Measurements from ENCODE around the gene ZNF423. TPM values are rescaled to one million over a fixed set of nuclear protein-coding genes. Genes with fewer than 3 reads are reported as not detected.

ZNF423 gene
- total RNA-seq, 1 donor from 2014 or later: 49.8 TPM

DNA sequence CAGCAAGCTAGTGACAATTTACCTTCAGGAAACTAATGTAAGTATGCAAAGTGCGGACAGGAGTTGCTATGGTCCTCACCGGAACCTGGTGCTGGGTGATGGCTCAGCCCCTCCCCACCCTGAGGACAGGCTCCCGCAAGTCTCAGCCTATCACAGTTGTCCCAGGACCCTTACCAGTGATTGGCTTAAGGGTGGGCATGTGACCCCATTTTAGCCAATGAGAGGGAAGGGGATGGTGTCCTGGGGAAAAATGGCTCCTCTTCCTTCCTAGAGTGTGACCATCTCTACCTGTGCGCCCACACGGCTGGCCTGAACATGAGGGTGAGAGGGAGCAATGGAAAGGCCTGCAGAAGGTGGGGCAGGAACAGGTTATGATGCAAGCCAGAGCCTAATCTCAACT lies 401.9 kb downstream of the ZNF423 start:
- H3K36me3 Mint-ChIP-seq (ENCODE audit: insufficient read depth): no peaks in the 10 kb centered on the region
- H3K4me3 Mint-ChIP-seq (ENCODE audit: low read depth): no peak overlapping the region
- peaks cover 5% of the 10 kb centered on the region for H3K4me1 Mint-ChIP-seq (ENCODE audit: low read depth)
- H3K27ac Mint-ChIP-seq: no peak overlapping the region
- no peaks in the 10 kb centered on the region for H3K9me3 Mint-ChIP-seq (ENCODE audit: low read depth)
- no peak for DNase-seq (ENCODE audit: low spot score, unreplicated experiment)
- peaks cover 24% of the 10 kb centered on the region for H3K27me3 Mint-ChIP-seq
- TF ChIP-seq, protein P1, sequence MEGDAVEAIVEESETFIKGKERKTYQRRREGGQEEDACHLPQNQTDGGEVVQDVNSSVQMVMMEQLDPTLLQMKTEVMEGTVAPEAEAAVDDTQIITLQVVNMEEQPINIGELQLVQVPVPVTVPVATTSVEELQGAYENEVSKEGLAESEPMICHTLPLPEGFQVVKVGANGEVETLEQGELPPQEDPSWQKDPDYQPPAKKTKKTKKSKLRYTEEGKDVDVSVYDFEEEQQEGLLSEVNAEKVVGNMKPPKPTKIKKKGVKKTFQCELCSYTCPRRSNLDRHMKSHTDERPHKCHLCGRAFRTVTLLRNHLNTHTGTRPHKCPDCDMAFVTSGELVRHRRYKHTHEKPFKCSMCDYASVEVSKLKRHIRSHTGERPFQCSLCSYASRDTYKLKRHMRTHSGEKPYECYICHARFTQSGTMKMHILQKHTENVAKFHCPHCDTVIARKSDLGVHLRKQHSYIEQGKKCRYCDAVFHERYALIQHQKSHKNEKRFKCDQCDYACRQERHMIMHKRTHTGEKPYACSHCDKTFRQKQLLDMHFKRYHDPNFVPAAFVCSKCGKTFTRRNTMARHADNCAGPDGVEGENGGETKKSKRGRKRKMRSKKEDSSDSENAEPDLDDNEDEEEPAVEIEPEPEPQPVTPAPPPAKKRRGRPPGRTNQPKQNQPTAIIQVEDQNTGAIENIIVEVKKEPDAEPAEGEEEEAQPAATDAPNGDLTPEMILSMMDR (IDR thresholded peaks at IDR 0.05; ENCODE audit: unreplicated experiment): no peak

DNA sequence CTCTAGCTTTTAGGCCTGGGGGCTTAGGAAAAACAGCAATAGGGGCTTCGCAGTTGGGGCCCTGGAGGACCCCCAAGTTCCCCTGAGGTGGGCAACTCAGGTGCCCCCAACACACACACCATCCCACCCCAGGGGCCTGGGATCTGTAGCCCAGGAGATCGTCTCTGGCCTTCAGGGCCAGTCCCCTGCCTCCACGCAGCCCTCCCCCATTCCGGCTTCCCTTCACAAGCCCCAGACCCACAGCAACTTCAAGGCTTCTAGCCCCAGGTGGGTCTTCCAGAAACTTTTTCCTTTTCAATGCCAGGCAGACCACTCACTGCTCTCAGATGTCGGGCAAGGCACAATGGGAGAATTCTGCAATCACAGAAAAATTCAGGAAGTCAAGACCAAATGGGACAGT lies 402.9 kb downstream of the ZNF423 start:
- H3K36me3 Mint-ChIP-seq (ENCODE audit: insufficient read depth): no peaks in the 10 kb centered on the region
- no peak overlapping the region for H3K27ac Mint-ChIP-seq
- H3K9me3 Mint-ChIP-seq (ENCODE audit: low read depth): no peaks in the 10 kb centered on the region
- no peak for DNase-seq (ENCODE audit: low spot score, unreplicated experiment)
- H3K4me3 Mint-ChIP-seq (ENCODE audit: low read depth): no peak overlapping the region
- TF ChIP-seq, protein P1 (IDR thresholded peaks at IDR 0.05; ENCODE audit: unreplicated experiment): no peak
- H3K27me3 Mint-ChIP-seq: peaks cover 17% of the 10 kb centered on the region
- H3K4me1 Mint-ChIP-seq (ENCODE audit: low read depth): peaks cover 5% of the 10 kb centered on the region

DNA sequence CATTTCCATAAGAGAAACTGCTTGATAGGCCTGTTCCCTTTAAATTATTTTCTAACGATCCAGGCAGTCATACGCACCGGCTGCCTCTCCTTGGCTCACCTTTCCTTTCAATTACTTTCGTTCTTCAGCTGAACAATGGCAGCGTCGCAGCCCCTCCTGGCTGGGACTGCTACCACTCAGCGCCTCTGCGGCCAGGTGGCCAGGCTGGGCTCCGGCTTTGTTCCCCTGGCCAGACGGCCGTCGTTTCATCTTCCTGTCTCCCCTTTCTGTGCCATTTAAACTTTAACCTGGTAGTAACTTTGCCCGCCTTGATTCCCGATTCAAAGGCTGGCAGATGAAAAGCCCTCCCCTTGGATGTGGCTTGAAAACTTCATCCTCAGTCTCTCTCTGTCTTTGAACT lies 403.3 kb downstream of the ZNF423 start:
- Mint-ChIP-seq H3K9me3 (ENCODE audit: low read depth) (no peaks in the 10 kb centered on the region), H3K27ac (peak overlapping the region; percentile 70), H3K4me3 (ENCODE audit: low read depth) (no peak overlapping the region), H3K4me1 (ENCODE audit: low read depth) (peaks cover 5% of the 10 kb centered on the region), H3K36me3 (ENCODE audit: insufficient read depth) (no peaks in the 10 kb centered on the region), H3K27me3 (peaks cover 16% of the 10 kb centered on the region)
- TF ChIP-seq, protein P1 (IDR thresholded peaks at IDR 0.05; ENCODE audit: unreplicated experiment): no peak
- DNase-seq (ENCODE audit: low spot score, unreplicated experiment): no peak

DNA sequence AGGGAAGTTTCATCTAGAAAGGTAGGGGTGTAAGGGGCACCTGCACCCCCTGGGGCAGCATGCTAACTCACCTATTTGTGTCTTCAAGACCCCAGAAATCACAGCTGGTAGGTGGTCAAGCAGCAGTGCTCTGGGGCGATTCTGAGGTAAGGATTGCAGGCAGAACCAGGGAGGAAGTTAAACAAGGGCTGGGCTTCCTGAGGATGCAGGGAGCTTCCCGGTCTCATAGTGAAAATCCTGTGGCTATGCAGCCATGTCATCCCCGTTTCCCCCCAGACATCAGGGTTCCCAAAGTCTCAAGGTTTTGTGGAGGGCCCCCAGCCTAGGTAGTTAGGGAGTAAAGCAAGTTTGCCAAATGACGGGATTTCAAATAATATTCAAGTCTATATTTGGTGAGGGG lies 403.8 kb downstream of the ZNF423 start:
- peaks cover 15% of the 10 kb centered on the region for H3K27me3 Mint-ChIP-seq
- no peak overlapping the region for H3K4me3 Mint-ChIP-seq (ENCODE audit: low read depth)
- peaks cover 5% of the 10 kb centered on the region for H3K4me1 Mint-ChIP-seq (ENCODE audit: low read depth)
- H3K27ac Mint-ChIP-seq: no peak overlapping the region
- no peaks in the 10 kb centered on the region for H3K36me3 Mint-ChIP-seq (ENCODE audit: insufficient read depth)
- TF ChIP-seq, protein P1 (IDR thresholded peaks at IDR 0.05; ENCODE audit: unreplicated experiment): no peak
- no peak for DNase-seq (ENCODE audit: low spot score, unreplicated experiment)
- no peaks in the 10 kb centered on the region for H3K9me3 Mint-ChIP-seq (ENCODE audit: low read depth)

DNA sequence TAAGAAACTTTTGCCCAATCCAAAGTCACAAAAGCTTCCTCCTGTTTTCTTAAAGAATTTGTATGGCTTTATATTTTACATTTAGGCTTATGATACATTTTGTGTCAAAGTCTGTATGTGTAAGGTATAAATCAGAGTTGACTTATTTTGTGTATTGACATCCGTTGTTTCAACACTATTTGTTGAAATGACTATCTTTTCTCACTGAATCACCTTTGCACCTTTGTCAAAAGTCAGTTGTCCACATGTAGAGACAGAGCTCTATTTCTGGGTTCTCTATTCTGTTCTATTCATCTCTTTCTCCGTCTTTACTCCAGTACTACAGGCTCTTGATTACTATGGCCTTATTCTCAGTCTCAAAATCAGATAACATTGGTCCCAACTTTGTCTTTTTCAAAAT lies 409.1 kb downstream of the ZNF423 start:
- Mint-ChIP-seq H3K4me3 (ENCODE audit: low read depth) (no peak overlapping the region), H3K27ac (no peak overlapping the region), H3K9me3 (ENCODE audit: low read depth) (no peaks in the 10 kb centered on the region), H3K36me3 (ENCODE audit: insufficient read depth) (no peaks in the 10 kb centered on the region), H3K27me3 (peaks cover 38% of the 10 kb centered on the region), H3K4me1 (ENCODE audit: low read depth) (peaks cover 5% of the 10 kb centered on the region)
- TF ChIP-seq, protein P1 (IDR thresholded peaks at IDR 0.05; ENCODE audit: unreplicated experiment): no peak
- no peak for DNase-seq (ENCODE audit: low spot score, unreplicated experiment)
